Activated T-cell treated with anti-CD3 and anti-CD28 coated beads, Interleukin-2, amount 50 U/mL, for 1 hour (primary cell): ENCODE results near the gene FOXN3.
A peak's percentile ranks its signal among the peaks of the same experiment; 100 is the strongest.

Experiments
- DNase-seq: peaks from one replicate; pipeline ENCODE4 v3.0.0-alpha.2; 2020

FOXN3 gene, protein sequence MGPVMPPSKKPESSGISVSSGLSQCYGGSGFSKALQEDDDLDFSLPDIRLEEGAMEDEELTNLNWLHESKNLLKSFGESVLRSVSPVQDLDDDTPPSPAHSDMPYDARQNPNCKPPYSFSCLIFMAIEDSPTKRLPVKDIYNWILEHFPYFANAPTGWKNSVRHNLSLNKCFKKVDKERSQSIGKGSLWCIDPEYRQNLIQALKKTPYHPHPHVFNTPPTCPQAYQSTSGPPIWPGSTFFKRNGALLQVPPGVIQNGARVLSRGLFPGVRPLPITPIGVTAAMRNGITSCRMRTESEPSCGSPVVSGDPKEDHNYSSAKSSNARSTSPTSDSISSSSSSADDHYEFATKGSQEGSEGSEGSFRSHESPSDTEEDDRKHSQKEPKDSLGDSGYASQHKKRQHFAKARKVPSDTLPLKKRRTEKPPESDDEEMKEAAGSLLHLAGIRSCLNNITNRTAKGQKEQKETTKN

DNA sequence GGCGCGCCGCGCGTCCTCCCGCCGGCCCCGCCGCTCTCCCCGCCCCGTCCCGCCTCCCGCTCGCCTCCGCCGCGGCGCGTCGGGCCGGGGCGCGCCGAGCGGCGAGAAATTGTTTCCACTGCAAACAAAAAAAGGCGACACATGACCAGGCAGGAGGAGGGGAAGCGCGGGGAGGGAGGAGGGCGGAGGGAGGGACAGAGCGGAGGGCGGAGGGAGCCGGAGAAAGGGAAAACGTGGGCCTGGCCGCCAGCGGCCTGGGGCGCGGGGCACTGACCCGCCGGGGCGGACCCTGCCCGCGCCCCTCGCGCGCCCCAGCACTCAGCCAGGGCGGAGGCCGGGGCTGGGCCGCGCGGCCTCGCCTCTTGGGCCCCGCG is at the start of gene FOXN3:
Gene FOXN3 (minus strand): TSS at position 143 of the 374 bp plus-strand sequence. CDS start 4,757 bp downstream, outside the sequence.
- DNase-seq: peak; percentile 84

DNA sequence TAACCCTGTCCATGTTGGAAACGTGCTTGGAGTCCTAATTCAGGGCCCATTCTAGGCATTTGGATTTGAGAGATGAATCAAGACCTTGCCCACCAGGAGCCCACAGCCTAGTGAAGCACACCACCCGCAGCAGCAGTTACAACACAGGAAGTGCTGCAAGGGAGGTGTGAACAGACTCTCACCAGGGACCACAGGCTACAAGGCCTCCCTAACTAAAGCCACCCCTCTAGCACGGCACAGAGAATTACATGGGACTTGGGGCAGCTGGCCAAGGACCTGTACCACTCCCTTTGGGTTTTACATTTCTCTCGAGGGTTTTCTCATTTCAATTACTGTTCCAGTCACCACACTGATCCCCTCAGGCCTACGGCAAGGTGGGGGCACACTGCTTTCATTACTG is 49.5 kb upstream of the FOXN3 start:
- peak; percentile 28 for DNase-seq

DNA sequence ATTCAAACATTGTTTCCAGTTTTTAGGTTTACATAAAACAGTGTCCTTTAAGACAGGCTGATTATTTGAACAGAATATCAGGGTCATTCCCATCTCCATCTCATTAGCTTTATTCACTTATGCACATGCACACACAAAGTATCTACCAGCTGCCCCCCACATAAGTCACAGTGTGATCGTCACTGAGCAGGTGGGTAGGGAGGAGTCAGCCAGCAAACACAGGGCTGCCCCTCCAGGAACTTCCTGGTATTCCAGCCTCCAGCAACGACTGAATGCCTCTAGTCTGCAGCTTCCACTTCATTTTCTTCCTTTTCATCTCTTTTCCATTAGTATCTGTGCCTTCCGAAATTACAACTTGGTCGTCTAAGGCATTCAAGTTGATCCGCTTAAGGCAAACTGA is 48.8 kb upstream of the FOXN3 start:
- no peak for DNase-seq

DNA sequence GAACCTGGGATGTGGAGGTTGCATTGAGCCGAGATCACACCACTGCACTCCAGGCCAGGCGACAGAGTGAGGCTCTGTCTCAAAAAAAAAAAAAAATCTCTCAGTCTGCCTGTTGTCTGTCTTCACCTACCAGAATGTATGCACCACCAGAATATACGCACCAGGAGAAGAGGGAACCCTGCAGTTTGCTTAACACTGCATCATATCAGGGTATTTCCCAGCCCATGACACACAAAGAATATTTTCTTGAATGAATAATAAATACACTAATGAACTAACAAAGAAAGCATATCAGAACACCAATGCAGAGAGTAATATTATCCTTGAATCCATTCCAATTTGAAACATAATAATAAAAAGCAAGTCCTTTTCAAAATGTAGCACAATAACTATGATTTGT is 44.2 kb upstream of the FOXN3 start:
- DNase-seq: peak; percentile 4

DNA sequence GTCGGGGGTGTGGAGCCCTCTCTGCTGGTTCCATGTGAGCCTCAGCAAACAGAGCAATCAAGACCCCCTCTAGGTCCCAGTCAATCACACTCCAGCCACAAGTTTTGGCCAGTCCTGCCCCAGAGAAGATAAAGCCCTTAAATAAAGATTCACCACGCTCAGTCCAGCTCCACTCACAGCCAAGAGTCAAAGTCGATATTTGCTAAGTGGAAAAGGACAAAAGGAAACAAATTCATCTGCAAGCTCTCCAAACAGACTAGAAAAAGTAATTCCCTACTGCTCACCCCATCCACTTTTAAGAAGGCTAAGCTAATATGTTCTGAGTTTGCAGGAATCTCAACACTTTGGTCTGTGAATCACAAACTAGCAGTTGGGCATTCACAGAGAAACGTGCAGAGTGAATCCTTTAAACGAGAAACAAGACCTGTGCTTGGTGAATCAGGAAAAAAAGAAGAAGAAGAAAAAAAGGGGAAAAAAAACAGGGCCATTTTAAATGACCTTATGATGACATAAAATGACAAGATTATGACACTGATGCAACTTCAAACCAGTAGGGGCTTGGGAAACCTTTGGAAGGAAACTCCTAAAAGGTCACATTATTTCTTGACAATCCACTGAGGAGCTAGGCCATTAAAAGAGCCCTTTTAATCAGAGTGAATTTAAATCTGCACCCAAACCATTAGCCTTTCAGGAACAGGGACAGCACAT is 41.8 kb upstream of the FOXN3 start:
- no peak for DNase-seq

DNA sequence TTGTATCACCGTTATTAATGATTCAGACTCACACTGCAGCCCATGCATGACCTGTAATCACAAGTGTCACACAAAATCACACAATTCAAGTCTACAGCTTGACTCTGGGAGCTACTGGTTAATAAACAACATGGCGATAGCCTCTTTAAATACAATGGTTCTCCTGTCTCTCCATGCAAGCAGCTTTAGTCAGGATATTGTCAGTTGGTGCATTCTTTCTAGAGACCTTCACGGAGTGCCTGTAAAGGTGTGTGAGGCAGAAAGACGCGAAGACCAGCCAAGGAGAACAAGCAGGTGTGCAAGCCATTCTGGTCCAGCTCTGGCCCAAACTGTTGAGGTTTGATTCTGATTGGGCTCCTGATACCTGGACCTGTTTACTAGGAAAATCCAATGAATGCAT is 40.0 kb upstream of the FOXN3 start:
- DNase-seq: no peak

DNA sequence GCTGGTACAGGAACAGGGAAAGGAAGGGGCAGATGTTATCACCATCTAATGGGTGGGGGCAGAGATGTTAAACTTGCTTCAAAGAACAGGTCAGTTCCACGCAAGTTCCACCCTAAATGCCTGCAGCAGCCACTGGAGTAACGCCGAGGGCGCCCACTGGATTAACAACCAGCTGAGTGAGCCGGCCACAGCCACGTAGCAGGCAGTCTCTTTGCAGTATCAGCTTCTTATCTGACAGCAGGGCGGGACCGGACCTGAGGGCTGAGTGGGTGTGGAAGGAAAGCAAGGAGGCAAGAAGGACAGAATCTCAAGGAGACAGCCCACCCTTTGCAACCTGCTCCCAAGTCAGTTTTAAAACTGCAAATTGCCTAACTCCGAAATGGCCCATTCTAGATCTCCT is 38.4 kb upstream of the FOXN3 start:
- DNase-seq: no peak

DNA sequence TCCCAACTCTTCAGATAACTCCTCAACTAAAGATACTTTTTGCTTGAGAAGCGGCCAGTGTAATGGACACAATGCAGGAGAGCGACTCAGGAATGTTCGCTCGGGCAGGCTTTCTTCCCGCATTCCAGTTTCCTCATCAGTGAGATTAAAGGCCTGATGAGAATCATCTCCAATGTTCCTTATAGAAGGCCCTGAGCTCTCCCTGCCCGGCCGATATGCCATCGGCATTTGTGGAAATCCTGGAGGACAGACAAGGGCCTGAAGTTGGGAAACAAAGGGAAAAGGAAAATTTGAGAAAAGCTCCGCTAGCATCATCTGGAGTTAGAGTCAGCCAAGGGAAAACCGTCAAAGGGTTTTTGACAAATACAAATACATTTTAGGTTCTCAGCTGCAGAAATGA is 38.0 kb upstream of the FOXN3 start:
- no peak for DNase-seq

DNA sequence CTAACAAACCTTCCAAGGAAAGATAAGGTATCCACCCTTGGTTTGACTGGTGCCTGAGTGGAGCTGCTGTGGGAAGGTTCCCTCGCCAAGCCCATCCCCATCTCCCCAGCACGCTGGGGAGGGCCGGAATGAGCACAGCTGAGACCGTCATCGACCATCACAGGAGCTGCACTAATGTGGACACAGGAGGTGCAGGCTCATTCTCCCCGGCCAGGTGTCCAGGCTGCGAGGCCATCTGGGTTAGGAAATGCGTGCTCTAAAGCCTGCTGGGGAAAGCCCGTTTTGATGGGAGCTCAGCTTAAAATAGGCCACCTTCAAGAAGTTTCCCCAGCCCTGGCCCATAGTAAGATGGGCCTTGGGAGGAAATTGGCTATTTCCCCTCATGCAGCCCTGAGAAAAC is 35.2 kb upstream of the FOXN3 start:
- DNase-seq: no peak

DNA sequence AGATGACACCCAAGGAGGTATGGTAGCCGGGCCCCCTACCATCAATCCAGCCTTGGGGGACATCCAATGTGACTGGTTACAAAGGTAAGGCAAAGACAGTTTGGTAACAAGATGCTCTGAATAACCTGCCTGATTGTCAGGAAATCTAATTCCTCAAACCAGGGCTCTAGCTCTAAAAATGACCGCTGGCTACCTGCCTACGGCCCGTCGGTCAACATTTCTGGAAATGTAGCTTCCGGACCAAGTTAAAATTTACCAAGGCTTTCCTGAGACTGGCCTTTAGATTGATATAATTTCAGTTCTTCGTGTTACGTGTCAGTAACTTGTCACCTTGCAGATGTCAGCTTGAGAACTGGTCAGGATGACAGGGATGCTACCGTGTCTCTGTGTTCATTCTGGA is 34.2 kb upstream of the FOXN3 start:
- no peak for DNase-seq

DNA sequence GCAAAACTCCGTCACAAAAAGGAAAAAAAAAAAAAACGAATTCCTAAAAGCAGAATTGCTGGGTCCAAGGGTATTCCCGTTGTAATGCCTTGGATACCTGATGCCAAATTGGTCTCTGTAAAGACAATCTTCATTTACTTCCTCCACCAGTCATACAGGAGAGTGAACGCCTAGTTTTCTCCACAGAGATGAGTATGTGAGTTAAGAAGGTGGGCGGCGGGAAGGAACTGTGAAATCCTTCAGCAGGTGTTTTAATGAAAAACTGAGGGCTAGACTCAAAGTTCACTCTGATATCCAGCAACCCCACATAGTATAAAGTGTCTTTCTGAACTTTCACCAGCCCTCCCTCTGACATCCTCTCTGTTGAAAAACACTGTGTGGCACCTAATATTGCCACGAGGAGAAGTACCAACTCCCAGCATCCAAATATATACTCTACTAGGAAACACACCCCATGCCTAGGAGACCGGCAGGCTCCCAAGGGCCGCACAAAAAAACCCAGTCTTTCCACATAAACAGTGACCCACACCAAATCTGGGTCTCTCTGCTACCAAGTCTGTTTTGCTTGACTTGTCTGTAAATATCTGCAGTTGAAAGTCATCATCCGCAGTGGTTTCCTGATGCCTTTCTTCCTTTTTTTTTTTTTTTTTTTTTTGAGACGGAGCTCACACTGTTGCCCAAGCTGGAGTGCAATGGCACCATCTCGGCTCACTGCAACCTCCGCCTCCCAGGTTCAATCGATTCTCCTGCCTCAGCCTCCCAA is 30.3 kb upstream of the FOXN3 start:
- no peak for DNase-seq

DNA sequence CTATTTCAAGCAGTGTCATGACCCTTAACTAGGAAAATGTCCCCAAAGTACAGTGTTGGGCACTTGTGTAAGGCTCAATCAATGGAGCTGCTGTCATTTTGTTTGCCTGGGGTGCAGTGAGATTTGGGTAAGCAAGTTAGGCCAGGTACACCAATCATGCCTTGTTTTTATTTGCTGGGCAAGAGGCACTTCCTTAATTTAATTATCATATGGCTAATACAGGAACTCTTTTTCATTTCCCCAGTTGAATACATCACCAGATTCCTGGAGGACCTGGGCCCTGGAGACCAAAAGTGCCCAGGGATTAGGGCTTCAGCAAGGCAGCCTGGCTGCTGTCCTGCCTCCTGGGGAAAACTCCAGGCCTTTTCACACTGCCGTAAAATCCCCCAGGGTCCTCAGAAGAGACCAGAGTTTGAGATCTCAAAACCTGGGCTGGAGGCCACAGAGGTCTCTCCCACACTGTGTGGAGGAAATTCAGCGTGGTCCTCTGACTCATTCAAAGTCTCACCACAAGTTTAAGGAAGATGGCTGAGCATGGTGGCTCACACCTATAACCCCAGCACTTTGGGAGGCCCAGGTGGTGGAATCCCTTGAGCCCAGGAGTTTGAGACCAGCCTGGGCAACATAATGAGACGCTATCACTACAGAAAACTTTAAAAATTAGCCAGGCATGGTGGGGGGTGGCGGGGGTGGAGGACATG is 28.4 kb upstream of the FOXN3 start:
- DNase-seq: no peak

DNA sequence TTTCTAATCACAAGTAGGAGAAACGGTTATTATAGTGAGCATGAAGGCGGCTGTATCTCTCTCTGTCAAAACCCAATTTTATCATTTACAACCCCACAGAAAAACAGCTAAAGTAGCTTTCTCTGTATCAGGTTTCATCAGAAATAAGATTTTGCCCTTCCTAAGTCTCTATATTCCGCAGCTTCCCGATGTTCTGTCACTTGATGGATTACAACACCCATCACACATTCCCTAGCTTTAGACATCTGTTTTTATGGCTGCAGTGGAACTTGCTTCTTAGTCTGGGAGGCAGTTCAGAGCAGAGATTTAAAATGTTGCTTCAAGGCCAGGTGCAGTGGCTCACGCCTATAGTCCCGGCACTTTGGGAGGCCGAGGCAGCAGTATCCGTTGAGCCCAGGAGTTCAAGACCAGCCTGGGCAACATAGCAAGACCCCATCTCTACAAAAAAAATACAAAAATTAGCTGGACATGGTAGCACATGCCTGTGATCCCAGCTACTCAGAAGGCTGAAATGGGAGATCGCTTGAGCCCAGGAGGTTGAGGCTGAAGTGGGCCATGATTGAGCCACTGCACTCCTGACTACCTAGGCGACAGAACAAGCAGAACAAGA is 27.6 kb upstream of the FOXN3 start:
- no peak for DNase-seq

DNA sequence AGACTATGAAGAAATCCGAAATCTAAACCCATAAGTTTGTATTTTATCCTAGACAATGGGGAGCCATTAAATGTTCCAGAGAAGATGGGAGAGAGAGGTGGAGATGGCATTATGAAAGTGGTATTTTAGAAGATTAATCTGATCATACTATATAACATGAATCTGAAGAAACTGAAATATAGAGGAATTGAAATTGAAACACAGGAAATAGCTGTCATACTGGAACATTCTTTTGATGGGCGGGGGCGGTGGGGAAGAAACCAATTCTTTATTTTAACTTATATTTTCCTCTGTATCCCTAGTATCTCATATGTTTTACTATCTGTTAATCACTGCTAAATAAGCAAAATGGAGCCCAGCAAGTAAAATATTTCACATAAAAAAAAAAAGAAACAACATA is 27.0 kb upstream of the FOXN3 start:
- DNase-seq: no peak

DNA sequence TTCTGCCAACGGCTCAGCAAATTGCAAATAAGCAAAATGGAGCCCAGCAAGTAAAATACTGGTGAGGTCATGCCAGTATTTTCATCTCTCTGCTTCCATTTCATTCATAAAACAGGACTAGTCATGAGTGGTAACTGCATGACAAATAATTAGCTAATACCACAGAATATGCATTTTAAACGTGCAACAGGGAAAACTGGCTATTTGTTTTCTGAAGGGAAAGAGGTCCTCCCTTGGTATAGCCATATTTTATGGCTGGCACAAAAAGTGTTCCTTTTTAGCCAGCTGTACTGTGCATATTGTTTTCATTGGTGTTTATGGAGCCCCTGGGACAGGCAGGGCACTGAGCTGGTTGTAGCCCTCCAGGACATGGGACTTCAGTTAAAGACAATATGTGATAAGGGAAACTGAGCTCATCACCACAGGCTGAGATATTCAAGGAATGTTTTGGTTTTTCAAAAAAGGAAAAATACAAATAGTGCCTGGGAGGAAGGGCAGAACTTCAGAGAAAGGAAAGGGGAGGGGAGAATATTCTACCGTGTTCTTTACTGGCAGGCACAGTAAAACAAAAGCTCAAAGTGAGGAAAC is 26.1 kb upstream of the FOXN3 start:
- no peak for DNase-seq

DNA sequence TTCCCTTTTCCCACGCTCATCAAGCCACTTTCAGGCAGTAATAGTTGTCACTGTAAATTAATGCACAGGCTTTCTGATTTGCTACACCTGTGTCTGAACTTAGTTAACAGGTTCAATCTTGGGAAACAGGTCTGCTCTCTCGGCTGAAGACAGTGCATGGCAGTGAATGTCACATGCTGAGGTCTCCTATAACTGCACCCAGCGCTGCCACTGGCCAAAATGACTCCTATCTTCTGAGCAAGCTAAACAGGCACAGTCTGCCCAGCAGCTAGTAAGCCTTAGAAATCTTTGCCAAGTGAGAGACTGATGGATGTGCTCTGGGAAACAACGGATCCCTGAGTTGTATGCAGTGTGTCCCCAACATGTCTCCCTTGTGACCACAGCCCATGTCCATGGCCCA is 25.2 kb upstream of the FOXN3 start:
- DNase-seq: no peak

DNA sequence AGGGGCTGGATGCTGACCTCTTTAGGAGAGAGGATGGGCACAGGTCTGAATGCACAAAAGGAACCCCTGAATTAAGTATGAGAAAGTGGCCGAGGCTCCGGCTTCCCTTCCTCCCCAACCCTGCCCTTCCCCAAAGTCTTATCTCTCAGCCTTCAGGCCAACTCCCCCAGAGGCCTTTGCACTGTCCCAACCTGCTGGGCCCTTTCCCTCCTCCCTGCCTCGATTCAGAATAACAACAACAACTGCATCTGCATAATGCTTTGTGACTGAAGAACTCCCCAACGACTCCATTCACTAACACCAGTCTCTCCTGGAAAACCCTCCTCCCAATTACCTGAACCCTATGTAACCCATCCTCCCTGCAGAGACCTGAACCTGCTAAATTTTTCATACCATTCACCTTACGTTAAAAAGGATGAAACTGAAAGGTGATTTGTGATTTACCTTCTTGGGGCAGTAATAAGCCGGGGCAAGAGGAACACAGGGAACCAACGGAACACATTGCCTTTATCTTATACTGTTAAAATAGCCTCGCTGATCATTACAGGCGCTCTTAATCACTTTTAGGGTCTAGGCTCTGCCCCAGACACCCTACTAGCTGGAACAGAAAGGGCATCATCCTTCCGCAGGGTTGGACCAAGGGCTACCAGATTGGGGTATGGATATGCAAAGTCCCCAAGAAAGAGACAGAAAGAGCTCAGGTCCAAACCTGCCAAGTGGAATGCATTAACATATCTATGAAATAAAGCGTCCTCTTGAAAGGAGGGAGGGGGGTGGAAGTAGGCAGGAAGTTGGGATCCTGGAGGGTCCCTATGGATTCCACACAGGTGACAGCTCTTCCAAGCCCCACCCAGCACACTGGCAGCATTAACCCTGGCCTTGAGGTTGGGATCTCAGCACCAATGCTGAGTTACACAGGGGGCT is 24.2 kb upstream of the FOXN3 start:
- no peak for DNase-seq

DNA sequence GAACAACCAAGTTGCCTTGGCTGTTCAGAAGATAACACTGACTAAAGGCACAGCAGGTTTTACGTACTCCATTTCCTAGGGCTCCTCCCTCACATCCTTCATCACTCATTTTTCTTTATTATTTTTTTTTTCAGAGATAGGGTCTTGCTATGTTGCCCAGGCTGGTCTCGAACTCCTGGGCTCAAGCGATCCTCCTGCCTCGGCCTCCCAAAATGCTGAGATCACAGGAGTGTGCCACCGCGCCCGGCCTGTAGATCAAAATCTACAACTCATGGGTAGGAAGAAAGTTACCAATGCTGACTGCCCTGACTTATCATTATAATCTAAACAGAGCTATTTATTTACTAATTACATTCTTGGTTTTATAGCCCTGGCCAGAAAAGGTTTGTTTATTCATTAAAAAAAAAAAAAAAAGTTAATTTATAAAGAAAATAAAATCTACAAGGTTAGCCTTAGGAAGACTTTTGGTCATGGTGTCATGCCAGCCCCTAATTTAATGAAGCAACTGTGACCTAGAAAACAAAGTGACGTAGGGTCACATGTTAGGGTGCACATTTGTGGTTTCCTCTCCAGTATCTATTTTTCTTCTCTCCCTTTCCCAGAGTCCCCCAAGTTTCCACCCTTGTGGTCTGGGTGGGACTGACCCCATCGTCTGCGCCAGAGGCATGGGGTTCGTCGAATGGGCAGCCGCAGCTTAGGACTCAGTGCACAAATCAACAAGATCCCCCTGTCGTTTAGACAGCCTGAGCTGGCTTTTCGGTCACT is 19.0 kb upstream of the FOXN3 start:
- DNase-seq: no peak

DNA sequence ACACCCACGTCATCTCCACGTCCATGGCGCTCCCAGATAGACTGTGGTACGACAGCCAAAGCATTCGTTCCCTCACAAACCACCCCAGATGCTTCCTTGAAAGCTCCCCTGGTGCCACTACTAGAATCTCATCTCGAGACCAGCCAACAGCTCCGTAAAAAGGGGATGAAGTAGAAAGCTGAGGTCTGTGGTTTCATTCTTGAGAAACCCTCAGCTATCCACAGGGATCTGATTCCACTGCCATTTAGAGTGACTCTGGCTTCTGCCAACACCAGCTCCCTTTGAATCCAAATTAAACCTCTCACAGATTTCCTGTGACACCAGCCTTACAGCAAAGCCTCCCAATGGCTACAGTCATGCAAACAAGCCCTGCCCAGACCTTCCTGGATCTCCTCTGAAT is 18.5 kb upstream of the FOXN3 start:
- DNase-seq: no peak

DNA sequence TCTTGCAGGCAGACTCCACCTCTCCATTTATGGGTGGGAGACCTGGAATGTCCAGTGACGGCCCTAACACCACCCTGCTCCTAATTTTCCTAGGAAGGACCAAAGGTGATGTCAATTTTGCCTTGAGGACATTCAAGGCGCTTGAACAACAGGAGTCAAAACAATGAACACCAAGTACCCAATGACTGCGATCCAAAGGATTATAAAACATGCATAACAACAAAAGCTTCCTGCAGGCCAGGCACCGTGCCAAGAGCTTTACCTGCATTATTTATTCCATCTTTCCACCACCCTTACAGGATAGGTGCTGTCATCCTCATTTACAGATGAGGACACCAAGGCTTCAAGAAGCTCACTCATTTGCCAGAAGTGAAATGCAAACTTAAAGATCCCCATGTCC is 15.2 kb upstream of the FOXN3 start:
- no peak for DNase-seq
